Skeletal muscle tissue (tissue), 4 donors: Measurements from ENCODE around the gene HLA-A. TPM values are rescaled to one million over a fixed set of nuclear protein-coding genes. Genes with fewer than 3 reads are reported as not detected.

Experiments
- H3K27ac ChIP-seq: one replicate; pipeline ENCODE4 v1.7.0; 2013; ENCODE audit warnings: mild to moderate bottlenecking, low read depth, low read length, inconsistent platforms
- H3K27me3 ChIP-seq, 3 donors: one replicate each; pipeline ENCODE4 v1.7.0; 2013; ENCODE audit warnings: low read length in 3 of 3; ENCODE audit not compliant: control insufficient read depth in 3 of 3, insufficient read depth in 3 of 3
- H3K36me3 ChIP-seq, 3 donors: one replicate each; pipeline ENCODE4 v1.7.0; 2013; ENCODE audit warnings: low read length in 3 of 3; ENCODE audit not compliant: control insufficient read depth in 3 of 3, insufficient read depth in 3 of 3
- H3K4me1 ChIP-seq, 3 donors: one replicate each; pipeline ENCODE4 v1.7.0; 2013; ENCODE audit warnings: low read length in 3 of 3, mild to moderate bottlenecking in 3 of 3; ENCODE audit not compliant: control insufficient read depth in 3 of 3, insufficient read depth in 3 of 3
- H3K4me3 ChIP-seq, 3 donors: one replicate each; pipeline ENCODE4 v1.7.0; 2013; ENCODE audit warnings: low read length in 3 of 3
- H3K9ac ChIP-seq, 3 donors: one replicate each; pipeline ENCODE4 v1.7.0; 2013; ENCODE audit warnings: low read length in 3 of 3, mild to moderate bottlenecking in 3 of 3, moderate library complexity in 2 of 3, low read depth in 1 of 3
- H3K9me3 ChIP-seq, 3 donors: one replicate each; pipeline ENCODE4 v1.7.0; 2013; ENCODE audit warnings: low read length in 3 of 3; ENCODE audit not compliant: control insufficient read depth in 3 of 3
- total RNA-seq: library from RNA; depleted of rRNA; stranded (reverse); fragments of >200 nt; gene quantifications from one replicate; pipeline ENCODE4 v1.2.3, GENCODE V29; 2014
- donor health status: Osteomylitis.

The HLA-A gene
- total RNA-seq, 1 donor from 2014 or later: 113 TPM

DNA sequence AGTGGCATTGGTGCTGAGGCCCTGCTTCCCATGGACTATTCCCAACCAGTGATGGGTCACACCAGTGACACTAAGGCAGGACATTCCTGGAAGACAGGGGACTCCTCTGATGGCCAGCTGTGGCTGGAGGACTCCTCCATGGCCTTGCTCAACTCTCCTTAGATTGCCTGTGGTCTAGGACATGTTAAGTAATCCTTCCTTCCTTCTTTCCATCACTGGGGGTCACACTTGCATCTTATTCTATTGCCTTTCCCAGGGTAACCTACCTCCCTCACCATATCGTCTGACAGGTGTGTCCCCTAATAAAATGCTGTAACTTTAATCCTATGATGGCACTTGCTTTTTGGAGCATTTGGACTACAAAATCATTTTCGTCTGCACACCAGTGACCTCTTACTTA is 24.5 kb upstream of the HLA-A start:
- H3K4me1 ChIP-seq: no peaks in the 10 kb centered on the region
- no peak overlapping the region for H3K9ac ChIP-seq
- H3K9me3 ChIP-seq: no peaks in the 10 kb centered on the region
- no peak overlapping the region for H3K4me3 ChIP-seq
- H3K36me3 ChIP-seq: no peaks in the 10 kb centered on the region
- no peak overlapping the region for H3K27ac ChIP-seq
- no peaks in the 10 kb centered on the region for H3K27me3 ChIP-seq

DNA sequence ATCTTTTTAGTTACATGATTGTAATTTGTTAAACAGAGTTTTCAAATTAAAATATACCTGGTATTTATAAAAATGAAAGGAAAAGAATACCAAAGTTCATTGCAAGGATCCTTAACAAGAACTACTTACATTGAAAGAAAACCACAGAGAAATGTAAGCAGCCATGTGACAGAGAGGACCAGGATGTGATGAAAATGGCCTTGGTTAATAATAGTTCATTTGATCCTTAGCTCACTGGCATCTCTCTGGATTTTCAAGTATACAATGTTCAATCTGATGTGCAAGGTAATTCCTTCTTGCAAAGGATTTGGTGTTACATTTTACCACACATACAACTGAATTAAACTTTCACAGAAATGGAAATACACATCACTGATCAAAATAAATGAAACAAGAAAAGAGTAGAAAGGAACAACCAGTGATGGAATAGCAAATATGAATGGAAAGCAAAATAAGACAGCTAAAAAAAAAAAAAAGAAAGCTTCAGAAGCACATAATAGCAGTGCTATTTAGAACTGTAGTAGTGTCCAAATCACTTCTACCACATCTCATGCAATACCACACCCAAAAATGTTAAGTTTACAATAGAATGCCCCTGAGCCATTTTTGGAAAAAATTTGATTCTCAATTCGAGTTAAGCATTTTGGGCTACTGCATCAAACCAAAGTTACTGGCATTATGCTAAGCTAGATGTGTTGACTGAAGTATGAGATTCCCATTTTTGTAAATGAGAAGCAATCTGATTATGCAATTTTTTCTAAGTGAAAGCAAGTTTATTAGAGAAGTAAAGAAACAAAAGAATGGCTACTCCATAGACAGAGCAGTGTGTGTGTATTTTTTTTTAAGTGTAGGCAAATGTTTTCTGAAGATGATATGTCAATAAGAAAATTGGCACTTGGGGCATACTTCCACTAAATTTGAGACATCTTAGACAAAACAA is 22.6 kb upstream of the HLA-A start:
- Histone ChIP-seq H3K4me3 (no peak overlapping the region), H3K4me1 (no peaks in the 10 kb centered on the region), H3K27ac (no peak overlapping the region)

DNA sequence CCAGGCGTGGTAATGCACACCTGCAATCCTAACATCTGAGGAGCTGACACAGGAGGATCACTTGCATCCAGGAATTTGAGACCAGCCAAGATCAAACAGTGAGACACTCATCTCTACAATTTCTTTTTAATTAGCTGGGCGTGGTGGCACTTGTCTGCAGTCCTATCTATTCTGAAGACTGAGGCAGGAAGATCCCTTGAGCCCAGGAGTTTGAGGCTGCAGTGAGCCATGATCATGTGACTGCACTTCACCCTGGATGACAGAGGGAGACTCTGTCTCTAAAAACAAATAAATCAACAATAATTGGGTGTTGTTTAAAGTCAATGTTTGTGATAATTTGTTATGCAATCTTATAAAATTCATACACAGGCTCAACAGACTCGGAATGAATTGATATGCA is 18.0 kb upstream of the HLA-A start:
- H3K9ac ChIP-seq: no peak overlapping the region
- H3K4me1 ChIP-seq: peaks cover 4 to 9% (median 6%) of the 10 kb centered on the region in 3 donors
- no peak overlapping the region for H3K4me3 ChIP-seq
- H3K27me3 ChIP-seq: no peaks in the 10 kb centered on the region
- no peak overlapping the region for H3K27ac ChIP-seq
- H3K9me3 ChIP-seq: no peaks in the 10 kb centered on the region
- no peaks in the 10 kb centered on the region for H3K36me3 ChIP-seq

More for the DNA sequence above, 22.6 kb upstream of the HLA-A start:
- Histone ChIP-seq H3K9me3 (no peaks in the 10 kb centered on the region), H3K9ac (no peak overlapping the region), H3K36me3 (no peaks in the 10 kb centered on the region), H3K27me3 (no peaks in the 10 kb centered on the region)

DNA sequence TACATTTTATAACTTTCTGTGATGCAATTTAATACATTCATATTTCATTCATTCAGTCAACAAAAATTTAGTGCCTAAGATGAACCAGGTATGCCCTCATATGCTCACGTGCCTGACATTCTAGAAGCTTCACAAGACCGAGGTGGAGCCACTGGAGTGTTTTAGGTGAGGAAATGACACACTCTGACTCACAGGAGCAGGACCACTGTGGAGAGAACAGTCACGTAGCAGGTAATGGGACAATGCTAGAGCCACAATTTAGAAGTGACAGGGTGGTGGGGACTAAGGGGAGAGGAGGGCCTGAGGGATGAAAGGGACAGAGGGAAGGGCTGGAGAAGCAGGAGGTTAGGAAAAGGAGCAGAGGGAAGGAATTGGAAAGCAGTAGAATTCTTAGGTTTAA is 17.6 kb upstream of the HLA-A start:
- Histone ChIP-seq H3K9me3 (no peaks in the 10 kb centered on the region), H3K27ac (no peak overlapping the region), H3K4me3 (no peak overlapping the region), H3K4me1 (peaks cover 4 to 9% (median 6%) of the 10 kb centered on the region in 3 donors), H3K36me3 (no peaks in the 10 kb centered on the region), H3K27me3 (no peaks in the 10 kb centered on the region), H3K9ac (no peak overlapping the region)

DNA sequence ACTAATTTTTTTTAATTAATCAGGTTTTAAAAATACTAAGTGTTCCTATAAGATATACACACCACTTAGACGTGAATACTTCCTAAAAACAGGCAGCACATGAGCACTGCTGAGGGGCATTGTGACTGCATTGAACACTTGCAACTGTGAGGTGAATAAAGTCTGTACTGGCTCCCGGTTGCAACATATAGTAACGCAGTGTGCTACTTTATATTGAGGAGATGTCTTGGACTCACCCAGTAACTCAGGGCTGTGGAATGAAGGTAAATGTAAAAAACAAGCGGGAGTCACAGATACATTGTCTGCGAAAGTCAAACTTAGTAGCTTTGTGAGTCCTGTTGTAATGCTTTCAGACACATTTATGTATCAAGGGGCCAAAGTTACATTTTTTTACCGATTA is 17.0 kb upstream of the HLA-A start:
- H3K4me1 ChIP-seq: peaks cover 4 to 9% (median 6%) of the 10 kb centered on the region in 3 donors
- no peaks in the 10 kb centered on the region for H3K27me3 ChIP-seq
- peak overlapping the region; percentile 88 for H3K27ac ChIP-seq
- H3K9ac ChIP-seq: no peak overlapping the region
- H3K9me3 ChIP-seq: no peaks in the 10 kb centered on the region
- H3K36me3 ChIP-seq: no peaks in the 10 kb centered on the region
- no peak overlapping the region for H3K4me3 ChIP-seq

DNA sequence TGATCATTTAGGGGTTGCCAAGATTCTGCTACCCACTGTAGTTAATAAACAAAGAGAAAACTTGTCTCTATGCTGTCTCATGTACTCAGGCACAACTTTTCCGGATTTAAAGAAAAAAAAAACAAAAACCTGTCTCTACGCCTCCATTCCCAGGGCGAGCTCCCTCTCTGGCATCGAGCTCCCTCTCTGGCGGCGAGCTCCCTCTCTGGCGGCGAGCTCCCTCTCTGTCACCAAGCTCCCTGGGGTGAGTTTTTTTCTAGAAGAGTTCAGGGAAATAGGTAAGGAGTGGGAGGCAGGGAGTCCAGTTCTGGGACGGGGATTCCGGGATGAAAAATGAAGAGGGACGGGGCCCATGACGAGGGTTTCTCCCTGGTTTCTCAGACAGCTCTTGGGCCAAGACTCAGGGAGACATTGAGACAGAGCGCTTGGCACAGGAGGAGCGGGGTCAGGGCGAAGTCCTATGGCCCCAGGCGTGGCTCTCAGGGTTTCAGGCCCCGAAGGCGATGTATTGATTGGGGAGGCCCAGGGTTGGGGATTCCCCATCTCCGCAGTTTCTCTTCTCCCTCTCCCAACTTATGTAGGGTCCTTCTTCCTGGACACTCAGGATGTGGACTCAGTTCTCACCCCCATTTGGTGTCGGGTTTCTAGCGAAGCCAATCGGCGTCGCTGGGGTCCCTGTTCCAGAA is 16.5 kb upstream of the HLA-A start:
- Histone ChIP-seq H3K4me3 (peak overlapping the region; percentile 73 to 85 (median 79)), H3K9me3 (no peaks in the 10 kb centered on the region), H3K4me1 (peaks cover 4 to 9% (median 6%) of the 10 kb centered on the region in 3 donors), H3K9ac (peak overlapping the region; percentile 80 to 87 (median 84)), H3K36me3 (no peaks in the 10 kb centered on the region), H3K27ac (peak overlapping the region; percentile 88), H3K27me3 (no peaks in the 10 kb centered on the region)

DNA sequence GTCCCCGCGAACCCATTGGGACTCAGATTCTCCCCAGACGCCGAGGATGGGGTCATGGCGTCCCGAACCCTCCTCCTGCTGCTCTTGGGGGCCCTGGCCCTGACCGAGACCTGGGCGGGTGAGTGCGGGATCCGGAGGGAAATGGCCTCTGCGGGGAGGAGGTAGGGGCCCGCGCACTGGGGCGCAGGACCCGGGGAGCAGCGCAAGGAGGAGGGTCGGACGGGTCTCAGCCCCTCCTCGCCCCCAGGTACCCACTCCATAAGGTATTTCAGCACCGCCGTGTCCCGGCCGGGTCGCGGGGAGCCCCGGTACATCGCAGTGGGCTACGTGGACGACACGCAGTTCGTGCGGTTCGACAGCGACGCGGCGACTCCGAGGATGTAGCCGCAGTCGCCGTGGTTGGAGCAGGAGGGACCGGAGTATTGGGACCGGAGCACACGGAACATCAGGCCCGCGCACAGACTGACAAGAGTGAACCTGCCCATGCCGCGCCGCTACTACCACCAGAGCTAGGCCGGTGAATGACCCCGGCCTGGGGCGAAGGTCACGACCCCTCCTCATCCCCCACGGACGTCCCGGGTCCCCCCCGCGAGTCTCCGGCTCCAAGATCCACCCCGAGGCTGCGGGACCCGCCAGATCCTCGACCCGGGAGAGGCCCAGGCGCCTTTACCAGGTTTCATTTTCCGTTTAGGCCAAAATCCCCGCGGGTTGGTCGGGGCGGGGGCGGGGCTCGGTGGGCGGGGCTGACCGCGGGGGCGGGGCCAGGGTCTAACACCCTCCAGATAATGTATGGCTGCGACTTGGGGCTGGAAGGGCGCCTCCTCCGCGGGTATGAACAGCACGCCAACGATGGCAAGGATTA is 15.7 kb upstream of the HLA-A start:
- H3K9me3 ChIP-seq: no peaks in the 10 kb centered on the region
- no peaks in the 10 kb centered on the region for H3K36me3 ChIP-seq
- no peaks in the 10 kb centered on the region for H3K27me3 ChIP-seq
- peaks cover 4 to 9% (median 6%) of the 10 kb centered on the region in 3 donors for H3K4me1 ChIP-seq
- H3K4me3 ChIP-seq: peak overlapping the region; percentile 73 to 85 (median 79)
- peak overlapping the region; percentile 80 to 87 (median 84) for H3K9ac ChIP-seq
- H3K27ac ChIP-seq: peak overlapping the region; percentile 88

DNA sequence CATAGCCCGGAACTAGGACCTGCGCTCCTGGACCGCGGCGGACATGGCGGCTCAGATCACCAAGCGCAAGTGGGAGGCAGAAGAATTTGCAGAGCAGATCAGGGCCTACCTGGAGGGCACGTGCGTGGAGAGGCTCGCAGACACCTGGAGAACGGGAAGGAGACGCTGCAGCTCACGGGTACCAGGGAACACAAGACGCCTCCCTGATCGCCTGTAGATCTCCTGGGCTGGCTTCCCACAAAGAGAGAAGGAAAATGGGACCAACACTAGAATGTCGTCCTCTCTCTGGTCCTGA is 15.1 kb upstream of the HLA-A start:
- Histone ChIP-seq H3K9ac (peak overlapping the region; percentile 47 to 77 (median 56)), H3K4me1 (peaks cover 4 to 9% (median 6%) of the 10 kb centered on the region in 3 donors), H3K27ac (peak overlapping the region; percentile 88), H3K36me3 (no peaks in the 10 kb centered on the region), H3K27me3 (no peaks in the 10 kb centered on the region), H3K4me3 (peak overlapping the region; percentile 62 to 85 (median 79)), H3K9me3 (no peaks in the 10 kb centered on the region)

DNA sequence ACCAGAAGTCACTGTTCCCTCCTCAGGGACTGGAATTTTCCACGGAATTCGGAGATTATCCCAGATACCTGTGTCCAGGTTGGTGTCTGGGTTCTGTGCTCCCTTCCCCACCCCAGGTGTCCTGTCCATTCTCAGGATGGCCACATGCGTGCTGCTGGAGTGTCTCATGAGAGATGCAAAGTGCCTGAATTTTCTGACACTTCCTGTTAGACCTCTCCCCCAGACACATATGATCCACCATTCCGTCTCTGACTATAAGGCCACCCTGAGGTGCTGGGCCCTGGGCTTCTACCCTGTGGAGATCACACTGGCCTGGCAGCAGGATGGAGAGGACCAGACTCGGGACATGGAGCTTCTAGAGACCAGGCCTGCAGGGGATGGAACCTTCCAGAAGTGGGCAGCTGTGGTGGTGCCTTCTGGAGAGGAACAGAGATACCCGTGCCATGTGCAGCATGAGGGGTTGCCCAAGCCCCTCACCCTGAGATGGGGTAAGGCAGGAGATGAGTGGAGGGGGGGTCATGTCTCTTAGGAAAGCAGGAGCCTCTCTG is 14.4 kb upstream of the HLA-A start:
- H3K9ac ChIP-seq: no peak overlapping the region
- no peaks in the 10 kb centered on the region for H3K36me3 ChIP-seq
- no peaks in the 10 kb centered on the region for H3K27me3 ChIP-seq
- H3K9me3 ChIP-seq: no peaks in the 10 kb centered on the region
- no peak overlapping the region for H3K27ac ChIP-seq
- H3K4me1 ChIP-seq: peaks cover 4 to 9% (median 6%) of the 10 kb centered on the region in 3 donors
- H3K4me3 ChIP-seq: no peak overlapping the region
